Inflammatory macrophage treated with lipopolysaccharide for 1 hour (primary cell): Measurements from ENCODE around the gene RASSF3.

Experiments used
- DNase-seq, 2 donors: peaks; one replicate each; pipeline ENCODE4 v3.0.0-alpha.2; 2020 to 2022

Gene RASSF3

DNA sequence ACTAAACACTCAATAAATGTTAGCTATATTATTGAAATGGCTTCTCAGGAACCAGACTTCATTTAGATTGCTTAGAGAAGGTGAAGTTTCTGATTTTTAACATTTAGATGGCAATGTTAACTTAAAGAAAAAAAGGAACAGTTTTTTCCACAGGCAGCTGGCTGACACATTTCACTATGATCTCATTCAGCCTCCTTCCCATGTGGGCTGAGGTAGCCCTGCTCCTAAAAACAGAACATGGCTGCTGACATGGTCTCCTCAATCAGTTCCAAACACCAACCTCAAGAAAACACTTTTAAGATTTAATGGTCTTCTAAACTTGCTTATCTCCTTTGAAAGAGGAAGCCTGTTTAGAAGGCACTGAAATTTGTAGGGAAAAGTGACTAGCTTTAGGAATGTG lies 125.1 kb downstream of the RASSF3 start:
- DNase-seq: peak; percentile 54 to 64

DNA sequence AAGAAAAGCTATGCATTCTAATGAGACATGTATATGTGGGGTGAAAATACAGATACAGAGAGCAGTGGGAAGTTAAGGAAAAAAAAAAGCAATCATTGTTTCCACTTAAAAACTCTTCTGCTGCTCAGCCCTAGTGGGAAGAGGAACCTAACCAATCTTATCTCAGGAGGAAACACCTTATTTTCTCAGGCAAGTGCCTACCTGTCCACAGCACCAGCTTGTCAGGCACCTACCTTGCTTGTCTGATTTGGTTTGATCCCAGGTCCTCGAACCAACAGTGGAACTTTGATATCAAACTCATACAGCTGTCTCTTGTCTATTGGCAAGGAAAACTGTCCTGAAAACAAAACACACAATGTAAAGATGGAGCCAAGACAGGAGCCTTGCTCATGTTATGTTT lies 126.5 kb downstream of the RASSF3 start:
- DNase-seq: no peak

DNA sequence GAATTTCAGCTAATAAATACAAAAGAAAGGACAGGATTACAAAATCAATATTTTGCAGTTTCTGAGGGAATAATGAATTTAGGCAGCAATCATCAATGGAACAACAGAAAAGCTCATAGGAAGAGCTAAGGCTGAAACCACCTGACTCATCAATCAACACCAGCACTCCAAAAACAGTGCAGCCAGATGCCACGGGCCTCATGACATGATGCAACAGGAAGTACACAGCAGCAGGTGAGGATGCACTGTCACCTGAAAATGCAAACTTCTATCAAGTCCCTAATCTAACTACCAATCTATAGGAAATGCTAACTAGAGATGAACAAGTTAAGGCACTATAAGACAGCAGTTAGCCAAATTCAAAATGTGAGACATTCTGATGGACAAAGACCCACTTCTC lies 127.2 kb downstream of the RASSF3 start:
- no peak for DNase-seq

DNA sequence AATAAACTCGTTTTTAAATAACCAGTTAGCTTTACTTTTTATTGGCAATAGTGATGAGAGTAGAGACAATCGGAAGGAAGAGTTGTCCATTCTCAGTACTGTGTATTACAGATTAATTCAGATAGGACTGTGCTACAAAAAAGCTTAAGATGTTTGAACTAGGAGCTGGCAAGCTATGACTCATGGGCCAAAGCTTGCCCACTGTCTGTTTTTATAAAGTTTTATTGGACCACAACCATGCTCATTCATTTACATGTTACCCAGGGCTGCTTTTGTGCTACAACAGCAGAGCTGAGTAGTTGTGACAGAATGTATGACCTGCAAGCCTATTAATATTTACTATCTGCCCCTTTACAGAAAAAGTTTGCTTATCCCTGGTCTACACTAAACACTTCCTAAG lies 129.5 kb downstream of the RASSF3 start:
- no peak for DNase-seq

DNA sequence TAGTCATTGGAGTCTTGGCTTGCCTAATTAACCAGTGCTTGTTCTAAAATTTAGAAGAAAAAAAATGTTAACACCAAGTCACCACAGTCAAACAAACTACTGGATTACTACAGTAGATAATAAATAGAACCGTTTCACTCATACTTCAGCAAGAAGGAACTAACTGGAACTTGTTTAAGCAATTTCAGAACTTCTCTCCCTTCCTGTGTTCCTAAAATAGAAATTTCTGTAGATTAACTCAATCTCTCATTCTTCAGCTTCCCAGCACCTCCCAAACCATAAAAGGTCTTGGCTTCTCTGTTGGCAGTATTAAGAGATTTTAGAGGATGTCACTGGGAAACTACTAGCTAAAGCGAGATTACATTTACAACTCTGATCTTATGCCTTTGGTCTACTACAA lies 130.4 kb downstream of the RASSF3 start:
- DNase-seq: peak; percentile 65 to 70

DNA sequence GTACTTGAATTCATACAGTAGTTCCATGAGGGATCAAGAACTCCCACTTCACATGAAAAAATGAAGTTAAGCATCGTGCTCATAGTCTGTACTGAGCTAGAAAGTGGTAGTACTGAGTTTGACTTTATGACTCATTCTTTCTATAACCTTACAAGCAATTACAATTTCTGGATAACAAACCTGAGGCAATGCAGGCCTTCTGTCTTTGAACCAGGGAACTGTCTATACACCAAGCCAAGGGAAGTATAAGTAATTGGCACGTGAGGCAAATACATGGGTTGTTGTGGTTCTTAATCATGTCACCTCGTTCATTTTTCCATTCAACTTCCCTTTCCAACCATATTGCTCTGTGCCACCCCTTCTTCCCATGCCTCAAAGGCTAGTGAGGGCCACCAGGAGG lies 132.1 kb downstream of the RASSF3 start:
- peak in 1 of 2 donors; percentile 56 for DNase-seq

DNA sequence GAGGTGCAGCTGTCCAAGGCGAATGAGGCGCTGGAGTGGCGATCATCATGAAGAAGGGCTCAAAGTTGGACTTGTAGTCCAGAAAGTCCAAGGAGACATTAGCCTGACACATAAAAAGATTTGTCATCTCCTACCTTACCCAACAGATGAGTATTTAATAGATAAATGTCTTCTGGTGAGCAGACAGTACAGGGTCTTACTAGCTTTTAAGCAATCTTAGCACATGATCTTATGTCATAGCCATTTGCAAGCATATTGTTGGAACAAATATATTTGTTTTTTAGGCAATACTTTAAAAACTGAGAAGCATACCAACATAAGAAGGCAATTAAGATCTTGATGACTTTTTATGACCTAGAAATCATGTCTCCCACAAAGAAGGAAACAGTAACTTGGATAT lies 132.9 kb downstream of the RASSF3 start:
- peak in 1 of 2 donors; percentile 39 for DNase-seq

DNA sequence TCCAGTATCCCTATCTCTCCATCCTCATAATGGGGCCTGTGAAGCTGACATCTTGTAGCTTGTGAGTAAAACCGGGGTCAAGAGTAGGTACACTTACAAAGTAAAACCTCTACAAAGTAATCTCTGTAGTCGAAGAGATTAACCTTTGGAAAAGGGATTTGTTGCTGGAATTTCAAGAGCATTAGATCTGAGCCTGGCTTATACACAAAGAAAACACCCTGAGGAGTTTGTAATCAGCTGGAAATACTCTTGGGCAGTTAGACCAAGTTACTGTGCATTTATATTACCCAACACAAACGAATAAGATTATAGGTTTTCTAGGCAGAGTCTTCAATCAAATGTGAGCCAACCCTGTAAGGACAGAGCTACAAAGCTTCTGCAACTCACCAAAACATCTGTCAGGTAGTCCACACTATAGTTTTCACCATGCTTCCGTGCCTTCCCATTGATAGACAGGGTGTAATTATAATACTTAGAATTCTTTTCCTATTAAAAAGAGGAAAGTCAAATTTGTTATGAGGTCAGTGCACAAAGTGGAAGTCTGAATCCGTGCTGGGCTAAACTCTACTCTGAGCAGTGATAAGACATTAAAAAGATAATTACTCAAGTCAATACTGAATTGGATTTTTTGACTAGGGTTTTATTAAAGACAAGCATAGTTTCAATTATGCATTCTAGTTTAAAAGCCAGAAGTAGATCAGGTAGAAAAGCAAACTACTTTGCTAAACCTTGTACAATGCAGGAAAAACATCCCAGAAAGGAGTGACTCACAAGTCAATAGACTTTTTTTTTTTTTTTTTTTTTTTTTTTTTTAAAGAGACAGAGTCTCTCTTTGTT lies 134.3 kb downstream of the RASSF3 start:
- peak; percentile 31 to 35 for DNase-seq

DNA sequence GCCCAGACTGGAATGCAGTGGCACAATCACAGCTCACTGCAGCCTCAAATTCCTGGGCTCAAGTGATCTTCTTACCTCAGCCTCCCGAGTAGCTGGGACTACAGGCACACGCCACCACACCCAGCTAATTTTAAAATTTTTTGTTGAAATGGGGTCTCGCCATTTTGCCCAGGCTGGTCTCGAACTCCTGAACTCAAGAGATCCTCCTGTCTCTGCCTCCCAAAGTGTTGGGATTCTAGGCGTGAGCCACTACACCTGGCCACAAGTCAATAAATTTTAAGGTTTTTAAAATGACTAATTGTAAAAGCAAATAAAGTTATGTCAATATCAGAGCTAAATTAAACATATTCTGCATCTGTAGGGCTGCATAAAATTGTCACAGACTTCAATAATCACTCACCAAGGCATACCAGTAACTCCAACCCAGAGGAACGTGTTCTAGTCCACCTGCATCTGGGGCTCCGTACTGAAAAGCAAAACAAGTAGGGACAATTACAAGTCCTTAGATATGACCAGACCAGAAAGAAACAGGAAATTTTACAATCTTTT lies 135.0 kb downstream of the RASSF3 start:
- DNase-seq: no peak

DNA sequence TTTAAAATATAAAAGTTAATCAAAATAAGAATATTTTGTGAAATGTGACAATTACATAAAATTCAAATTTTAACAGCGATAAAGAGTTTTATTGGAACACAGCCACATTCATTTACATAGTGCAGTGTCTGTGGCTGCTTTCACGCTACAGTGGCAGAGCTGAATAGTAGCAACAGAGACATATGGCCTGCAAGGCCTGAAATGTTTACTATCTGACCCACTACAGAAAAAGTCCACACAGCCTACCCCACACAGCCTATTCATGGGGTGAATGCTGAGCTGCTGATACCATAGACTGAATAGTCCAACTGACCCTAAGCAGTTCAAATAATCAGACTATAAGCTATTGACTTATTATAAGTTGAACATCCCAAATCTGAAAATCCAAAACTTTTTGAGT lies 135.7 kb downstream of the RASSF3 start:
- no peak for DNase-seq

DNA sequence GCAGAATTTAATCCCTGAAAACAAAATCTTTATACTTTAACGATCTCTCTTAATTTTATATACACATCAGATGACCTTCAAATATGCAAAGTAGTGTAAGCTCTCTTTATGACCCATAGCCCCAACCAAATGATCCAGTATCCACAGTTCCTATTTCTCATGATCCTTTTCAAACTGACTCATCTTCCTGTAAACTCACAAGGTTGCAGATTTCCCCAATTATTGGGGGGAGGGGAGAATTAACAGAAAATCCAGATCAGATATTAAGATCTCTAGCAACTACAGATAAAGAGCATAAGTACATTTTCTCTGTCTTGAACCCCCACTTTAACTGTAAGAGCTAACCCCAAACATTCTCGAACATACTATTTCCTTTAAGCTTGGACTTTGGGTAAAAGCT lies 136.4 kb downstream of the RASSF3 start:
- DNase-seq: peak; percentile 81 to 90
